Upper lobe of left lung (tissue), 6 donors: ENCODE results near the gene ADAMTS12. TPM values are rescaled to one million over a fixed set of nuclear protein-coding genes. Genes with fewer than 3 reads are reported as not detected.

Experiments
- ATAC-seq, 2 donors: fragments of 200-7000 bp; cut with Tn5 transposase; one replicate each; pipeline ENCODE4 v1.9.1; 2022; ENCODE audit warnings: mild to moderate bottlenecking in 2 of 2, moderate library complexity in 2 of 2; ENCODE audit not compliant: low FRiP score in 2 of 2
- DNase-seq, 2 donors: peaks; one replicate each; pipeline ENCODE4 v3.0.0-alpha.2; 2019 to 2020
- H3K27ac ChIP-seq, 4 donors: fragments of 200-600 bp; sonication (generic); one replicate each; pipeline ENCODE4 v1.5.1; 2016 to 2019
- H3K27me3 ChIP-seq, 4 donors: fragments of 200-600 bp; sonication (generic); one replicate each; pipeline ENCODE4 v1.5.1; 2017 to 2019
- H3K36me3 ChIP-seq, 4 donors: fragments of 200-600 bp; sonication (generic); one replicate each; pipeline ENCODE4 v1.5.1; 2016 to 2019
- H3K4me1 ChIP-seq, 4 donors: fragments of 200-600 bp; sonication (generic); one replicate each; pipeline ENCODE4 v1.5.1; 2018 to 2019
- H3K4me3 ChIP-seq, 4 donors: fragments of 200-600 bp; sonication (generic); one replicate each; pipeline ENCODE4 v1.5.1; 2017 to 2019; ENCODE audit warnings: mild to moderate bottlenecking in 2 of 4, moderate library complexity in 1 of 4
- H3K9me3 ChIP-seq, 4 donors: fragments of 200-600 bp; sonication (generic); one replicate each; pipeline ENCODE4 v1.5.1; 2018 to 2019
- CTCF ChIP-seq, 6 experiments: fragments of 450-650 bp in 4 of 6; fragments of 200-600 bp in 2 of 6; sonication (generic) in 2 of 6; IDR thresholded peaks; one replicate each; pipeline ENCODE4 v1.5.1; 2016 to 2019; ENCODE audit warnings: antibody characterized with exemption in 6 of 6
- EP300 ChIP-seq, 4 donors: sonication (generic); formaldehyde crosslinking; IDR thresholded peaks; one replicate each; pipeline ENCODE4 v1.5.1; 2017; ENCODE audit warnings: antibody characterized with exemption in 4 of 4, control low read depth in 2 of 4
- POLR2A ChIP-seq, 4 donors: fragments of 450-650 bp; IDR thresholded peaks; one replicate each; pipeline ENCODE4 v1.5.1; 2016 to 2017; ENCODE audit warnings: antibody characterized with exemption in 4 of 4, mild to moderate bottlenecking in 2 of 4
- POLR2AphosphoS5 ChIP-seq, 2 donors: sonication (generic); formaldehyde crosslinking; IDR thresholded peaks; one replicate each; pipeline ENCODE4 v1.5.1; 2017; ENCODE audit warnings: antibody characterized with exemption in 2 of 2
- WGBS, 2 donors: methylation state at CpG; one replicate each; pipeline ENCODE4 v1.1.5; 2017 to 2018; 5-methylcytosine and 5-hydroxymethylcytosine counted together
- total RNA-seq, 6 donors: library from RNA; depleted of rRNA in 4 of 6; stranded (reverse); fragments of >200 nt in 4 of 6; gene quantifications; one replicate each; pipeline versions ENCODE4 v1.1.0 to v1.2.1, GENCODE V29; 2016 to 2021
- donor health status: DM: no; HTN: no; CAD: no; lungs with moderate emphysema.
- donor health status: DM: no; HTN: yes; CAD: no; lungs with severe emphysema.

Gene ADAMTS12
- 10 to 100 TPM in 2 of 6 donors, 1 to 10 TPM in 4; 2.3 to 16.8 (median 7.4) TPM for total RNA-seq

- WGBS, 2 donors: 5 to 7% methylated on average over 26 to 30 of the region's 45 CpGs
- Histone ChIP-seq H3K27ac (peak within 1 kb of the TSS; percentile 18 to 52 (median 32)), H3K9me3 (no peaks in the 10 kb centered on the region), H3K27me3 (peaks cover 0 to 2% (median 0%) of the 10 kb centered on the region in 4 donors), H3K4me3 (peak within 1 kb of the TSS; percentile 19 to 48 (median 36)), H3K36me3 (no peaks in the 10 kb centered on the region), H3K4me1 (peaks cover 8 to 14% (median 9%) of the 10 kb centered on the region in 4 donors)
- no peak for TF ChIP-seq CTCF (IDR thresholded peaks at IDR 0.05)
- TF ChIP-seq POLR2AphosphoS5 (IDR thresholded peaks at IDR 0.05): peak in 1 of 2 donors; percentile 13
- TF ChIP-seq EP300 (IDR thresholded peaks at IDR 0.05): no peak
- TF ChIP-seq POLR2A (IDR thresholded peaks at IDR 0.05): no peak
- ATAC-seq (peak in 1 of 2 donors; percentile 81), DNase-seq (peak in 1 of 2 donors; percentile 91)
Observed at GRCh38 chr5:33891788-33892619, at the start of gene ADAMTS12. Gene ADAMTS12 (minus strand): TSS chr5:33891990. CDS start chr5:33891856, 134 bp downstream.

DNA sequence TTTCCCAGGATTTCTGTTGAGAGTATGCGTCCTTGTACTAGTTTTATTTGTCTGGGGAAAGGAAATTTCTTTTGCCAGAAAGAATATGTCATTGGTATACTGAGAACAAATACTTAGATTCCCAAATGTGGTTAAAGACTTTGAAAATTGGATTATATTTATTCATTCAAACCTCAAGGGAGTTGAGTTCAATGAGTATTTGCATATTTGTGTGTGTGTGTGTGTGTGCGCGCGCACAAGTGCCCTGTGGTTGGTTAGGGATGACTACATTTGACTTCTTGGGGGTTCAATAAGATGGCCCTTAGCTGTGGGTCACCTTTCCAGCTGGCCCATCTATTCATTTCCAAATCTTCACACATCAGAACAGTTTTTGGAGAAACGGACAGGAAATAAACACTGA lies 49.3 kb upstream of the ADAMTS12 start:
- Histone ChIP-seq H3K4me3 (no peak overlapping the region), H3K36me3 (no peaks in the 10 kb centered on the region), H3K27me3 (peaks cover 0 to 26% (median 13%) of the 10 kb centered on the region in 4 donors), H3K9me3 (no peaks in the 10 kb centered on the region), H3K27ac (no peak overlapping the region), H3K4me1 (peaks cover 7 to 12% (median 10%) of the 10 kb centered on the region in 4 donors)
- TF ChIP-seq POLR2A (IDR thresholded peaks at IDR 0.05): no peak
- TF ChIP-seq POLR2AphosphoS5 (IDR thresholded peaks at IDR 0.05): no peak
- TF ChIP-seq CTCF (IDR thresholded peaks at IDR 0.05): no peak
- TF ChIP-seq EP300 (IDR thresholded peaks at IDR 0.05): no peak
- DNase-seq: no peak
- 81 to 90% methylated on average over 5 of the region's 5 CpGs for WGBS, 2 donors
- ATAC-seq: no peak

GRCh38 chr5:33939556-33940262 lies 47.9 kb upstream of the ADAMTS12 start:
- TF ChIP-seq EP300 (IDR thresholded peaks at IDR 0.05) (no peak), POLR2AphosphoS5 (IDR thresholded peaks at IDR 0.05) (no peak), POLR2A (IDR thresholded peaks at IDR 0.05) (no peak), CTCF (IDR thresholded peaks at IDR 0.05) (no peak)
- no peak for DNase-seq
- H3K27ac ChIP-seq: no peak overlapping the region
- H3K27me3 ChIP-seq: peaks cover 0 to 26% (median 15%) of the 10 kb centered on the region in 4 donors
- no peak overlapping the region for H3K4me3 ChIP-seq
- H3K9me3 ChIP-seq: no peaks in the 10 kb centered on the region
- ATAC-seq: no peak
- H3K36me3 ChIP-seq: no peaks in the 10 kb centered on the region
- H3K4me1 ChIP-seq: peaks cover 12 to 18% (median 13%) of the 10 kb centered on the region in 4 donors
- 65 to 69% methylated on average over 8 of the region's 8 CpGs for whole genome bisulfite sequencing, 2 donors

DNA sequence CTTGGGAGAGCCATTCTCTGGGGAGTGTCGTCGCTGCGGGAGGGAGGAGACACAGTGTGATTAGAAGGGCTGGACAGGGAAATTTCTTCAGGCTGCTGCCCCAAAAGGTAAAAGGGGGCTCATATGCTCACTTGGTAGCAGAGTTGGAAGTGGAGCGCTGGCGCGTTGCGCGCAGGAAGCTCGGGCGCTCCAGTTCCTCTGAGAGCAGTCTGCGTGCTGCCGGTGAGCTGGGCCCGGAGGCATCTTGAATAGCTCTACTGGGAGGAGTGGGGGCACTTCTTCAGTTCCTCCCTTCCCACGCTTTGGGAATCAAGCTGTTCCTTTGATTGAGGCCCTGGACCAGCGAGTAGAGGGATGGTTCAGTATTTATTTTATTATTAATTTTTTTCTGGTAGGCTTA lies 47.1 kb upstream of the ADAMTS12 start:
- Histone ChIP-seq H3K27ac (no peak overlapping the region), H3K36me3 (no peaks in the 10 kb centered on the region), H3K27me3 (peaks cover 0 to 26% (median 15%) of the 10 kb centered on the region in 4 donors), H3K9me3 (no peaks in the 10 kb centered on the region), H3K4me1 (peaks cover 12 to 18% (median 13%) of the 10 kb centered on the region in 4 donors), H3K4me3 (no peak overlapping the region)
- TF ChIP-seq POLR2AphosphoS5 (IDR thresholded peaks at IDR 0.05) (no peak), EP300 (IDR thresholded peaks at IDR 0.05) (no peak), CTCF (IDR thresholded peaks at IDR 0.05) (no peak), POLR2A (IDR thresholded peaks at IDR 0.05) (no peak)
- no peak for ATAC-seq
- 10 to 41% methylated on average over 11 to 15 of the region's 15 CpGs for WGBS, 2 donors
- DNase-seq: peak in 1 of 2 donors; percentile 45
